Astrocyte (in vitro differentiated cells and primary cell): Measurements from ENCODE around the gene LRRC4C.

Experiments
- EZH2 ChIP-seq: IDR thresholded peaks from 2 replicates; pipeline ENCODE4 v1.6.1; 2012; ENCODE audit warnings: mild to moderate bottlenecking, low read length, inconsistent platforms; ENCODE audit not compliant: insufficient read depth
- TF ChIP-seq, protein P1 (sequence below): IDR thresholded peaks from 2 replicates; pipeline ENCODE4 v1.5.1; 2011; ENCODE audit warnings: low read depth, mild to moderate bottlenecking, inconsistent platforms, low read length, moderate library complexity; ENCODE audit not compliant: insufficient read depth

DNA sequence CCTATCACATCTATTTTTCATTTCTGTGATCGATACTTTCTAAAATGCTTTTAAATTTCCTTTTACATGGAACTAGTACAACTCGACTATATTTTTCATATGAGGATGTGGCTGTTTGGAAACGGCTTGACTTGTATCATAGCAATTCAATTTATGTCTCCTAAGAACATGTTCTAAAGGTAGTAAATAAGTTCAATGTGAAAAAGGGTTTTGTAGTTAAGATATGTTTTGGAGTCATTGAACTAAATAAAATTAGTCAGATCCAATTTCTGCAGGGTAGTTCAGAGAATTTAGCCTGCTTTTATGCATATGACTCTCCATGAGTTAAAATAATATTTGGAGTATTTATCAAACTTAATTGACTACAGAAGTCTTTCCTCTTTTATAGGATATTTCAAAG lies 1121.4 kb downstream of the LRRC4C start:
- TF ChIP-seq EZH2: no peak
- TF ChIP-seq, protein P1, sequence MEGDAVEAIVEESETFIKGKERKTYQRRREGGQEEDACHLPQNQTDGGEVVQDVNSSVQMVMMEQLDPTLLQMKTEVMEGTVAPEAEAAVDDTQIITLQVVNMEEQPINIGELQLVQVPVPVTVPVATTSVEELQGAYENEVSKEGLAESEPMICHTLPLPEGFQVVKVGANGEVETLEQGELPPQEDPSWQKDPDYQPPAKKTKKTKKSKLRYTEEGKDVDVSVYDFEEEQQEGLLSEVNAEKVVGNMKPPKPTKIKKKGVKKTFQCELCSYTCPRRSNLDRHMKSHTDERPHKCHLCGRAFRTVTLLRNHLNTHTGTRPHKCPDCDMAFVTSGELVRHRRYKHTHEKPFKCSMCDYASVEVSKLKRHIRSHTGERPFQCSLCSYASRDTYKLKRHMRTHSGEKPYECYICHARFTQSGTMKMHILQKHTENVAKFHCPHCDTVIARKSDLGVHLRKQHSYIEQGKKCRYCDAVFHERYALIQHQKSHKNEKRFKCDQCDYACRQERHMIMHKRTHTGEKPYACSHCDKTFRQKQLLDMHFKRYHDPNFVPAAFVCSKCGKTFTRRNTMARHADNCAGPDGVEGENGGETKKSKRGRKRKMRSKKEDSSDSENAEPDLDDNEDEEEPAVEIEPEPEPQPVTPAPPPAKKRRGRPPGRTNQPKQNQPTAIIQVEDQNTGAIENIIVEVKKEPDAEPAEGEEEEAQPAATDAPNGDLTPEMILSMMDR: no peak
